Kidney tubule cell (primary cell): ENCODE results near the gene ANKRD40.

Experiments
- DNase-seq: peaks from one replicate; pipeline ENCODE4 v3.0.0-alpha.2; 2018; ENCODE audit warnings: low spot score

ANKRD40 gene

GRCh38 chr17:50645748-50646682 is 61.7 kb downstream of the ANKRD40 start:
- DNase-seq, result no peak
